ENCODE results near the gene PGS1.

- TF ChIP-seq CTCF (IDR thresholded peaks at IDR 0.05), result no peak
- TF ChIP-seq EP300 (IDR thresholded peaks at IDR 0.05), result no peak
- no peak for TF ChIP-seq POLR2A (IDR thresholded peaks at IDR 0.05)
Measured at GRCh38 chr17:78399693-78400144, 21.3 kb downstream of the PGS1 start.

Measured in ovary (tissue), 3 donors.